Lower lobe of right lung (tissue), 2 donors: ENCODE results near the gene TMEM131L. TPM values are rescaled to one million over a fixed set of nuclear protein-coding genes. Genes with fewer than 3 reads are reported as not detected.

ENCODE experiments used
- ATAC-seq, 2 donors: fragments of 200-7000 bp; cut with Tn5 transposase; one replicate each; pipeline ENCODE4 v1.9.1; 2020 to 2022; ENCODE audit warnings: mild to moderate bottlenecking in 2 of 2, moderate library complexity in 2 of 2
- DNase-seq: peaks from one replicate; pipeline ENCODE4 v3.0.0-alpha.2; 2020
- H3K27ac ChIP-seq: fragments of 200-600 bp; one replicate; pipeline ENCODE4 v1.8.0; 2022
- H3K27me3 ChIP-seq: fragments of 200-600 bp; one replicate; pipeline ENCODE4 v1.8.0; 2022; ENCODE audit warnings: low read depth
- H3K36me3 ChIP-seq: fragments of 200-600 bp; one replicate; pipeline ENCODE4 v1.8.0; 2022; ENCODE audit warnings: mild to moderate bottlenecking
- H3K4me1 ChIP-seq: fragments of 200-600 bp; one replicate; pipeline ENCODE4 v1.8.0; 2022
- H3K4me3 ChIP-seq: fragments of 200-600 bp; one replicate; pipeline ENCODE4 v1.8.0; 2022; ENCODE audit warnings: mild to moderate bottlenecking
- H3K9me3 ChIP-seq: fragments of 200-600 bp; one replicate; pipeline ENCODE4 v1.8.0; 2022
- CTCF ChIP-seq: fragments of 200-600 bp; IDR thresholded peaks from one replicate; pipeline ENCODE4 v1.8.0; 2022; ENCODE audit warnings: antibody characterized with exemption, mild to moderate bottlenecking
- intact Hi-C: fragments of 100-400 bp; cut with DNase I; formaldehyde crosslinking; loops from one replicate; pipeline ENCODE4 v1.11.0; 2022
- total RNA-seq: library from RNA; stranded (reverse); fragmentation: NEBNext Ultra II Directional; extraction: Animal tissue kit (Norgen Biotek cat#: 25700); gene quantifications from one replicate; pipeline ENCODE4 v1.2.1, GENCODE V29; 2021
- donor health status: DM: no; HTN: yes; CAD: no; lungs with severe emphysema.

The TMEM131L gene
- total RNA-seq, 1 donor from 2014 or later: 21.7 TPM

- no peak for TF ChIP-seq CTCF
- ATAC-seq (no peak), DNase-seq (no peak)
- intact Hi-C loops: no loop called here
- H3K27ac ChIP-seq: peak overlapping the region; percentile 46
- no peaks in the 10 kb centered on the region for H3K9me3 ChIP-seq
- H3K4me1 ChIP-seq: peaks cover 52% of the 10 kb centered on the region
- no peaks in the 10 kb centered on the region for H3K27me3 ChIP-seq
- no peaks in the 10 kb centered on the region for H3K36me3 ChIP-seq
- H3K4me3 ChIP-seq: no peak overlapping the region
Measured at GRCh38 chr4:153518637-153519389, 52.7 kb downstream of the TMEM131L start.

GRCh38 chr4:153519687-153520086 is 53.5 kb downstream of the TMEM131L start:
- H3K36me3 ChIP-seq: no peaks in the 10 kb centered on the region
- no peak overlapping the region for H3K27ac ChIP-seq
- intact Hi-C loops: no loop called here
- no peak for ATAC-seq
- H3K4me3 ChIP-seq: no peak overlapping the region
- no peaks in the 10 kb centered on the region for H3K27me3 ChIP-seq
- H3K9me3 ChIP-seq: no peaks in the 10 kb centered on the region
- no peak for TF ChIP-seq CTCF
- peaks cover 53% of the 10 kb centered on the region for H3K4me1 ChIP-seq
- DNase-seq: no peak

- no peaks in the 10 kb centered on the region for H3K36me3 ChIP-seq
- H3K27ac ChIP-seq: no peak overlapping the region
- no peak for ATAC-seq
- H3K27me3 ChIP-seq: no peaks in the 10 kb centered on the region
- no peak for TF ChIP-seq CTCF
- DNase-seq: no peak
- H3K4me1 ChIP-seq: peaks cover 58% of the 10 kb centered on the region
- intact Hi-C loops: no loop called here
- H3K4me3 ChIP-seq: no peak overlapping the region
- H3K9me3 ChIP-seq: no peaks in the 10 kb centered on the region
Measured at GRCh38 chr4:153520227-153520626, 54.1 kb downstream of the TMEM131L start.

DNA sequence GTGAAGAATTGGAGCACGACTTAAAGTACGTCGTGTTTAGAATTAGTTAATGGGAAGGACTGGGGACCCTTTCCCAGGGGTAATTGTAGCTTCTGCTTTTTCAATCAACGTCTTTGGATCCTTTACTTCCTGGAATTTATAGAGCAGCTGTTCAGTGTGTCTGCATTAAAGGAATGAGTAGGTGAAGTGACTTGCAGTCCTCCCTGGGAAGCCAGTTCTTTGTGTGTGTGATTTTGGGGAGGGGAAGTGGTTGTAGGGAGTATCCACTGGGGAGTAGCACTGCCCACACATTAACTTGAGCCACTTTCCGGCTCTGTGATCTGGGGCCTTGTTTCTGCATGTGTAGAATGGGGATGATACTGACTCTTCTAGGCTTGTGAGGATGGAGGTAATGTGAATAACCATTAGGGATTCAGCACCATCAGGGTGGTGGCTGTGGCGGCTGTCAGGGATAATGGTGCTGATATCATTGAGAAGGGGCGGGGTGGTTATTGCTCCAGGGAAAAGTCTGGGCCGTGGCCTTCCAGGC is 54.7 kb downstream of the TMEM131L start:
- intact Hi-C loops: no loop called here
- DNase-seq (no peak), ATAC-seq (no peak)
- Histone ChIP-seq H3K4me1 (peaks cover 58% of the 10 kb centered on the region), H3K9me3 (no peaks in the 10 kb centered on the region), H3K36me3 (no peaks in the 10 kb centered on the region), H3K27me3 (no peaks in the 10 kb centered on the region), H3K27ac (no peak overlapping the region), H3K4me3 (no peak overlapping the region)
- TF ChIP-seq CTCF: no peak

DNA sequence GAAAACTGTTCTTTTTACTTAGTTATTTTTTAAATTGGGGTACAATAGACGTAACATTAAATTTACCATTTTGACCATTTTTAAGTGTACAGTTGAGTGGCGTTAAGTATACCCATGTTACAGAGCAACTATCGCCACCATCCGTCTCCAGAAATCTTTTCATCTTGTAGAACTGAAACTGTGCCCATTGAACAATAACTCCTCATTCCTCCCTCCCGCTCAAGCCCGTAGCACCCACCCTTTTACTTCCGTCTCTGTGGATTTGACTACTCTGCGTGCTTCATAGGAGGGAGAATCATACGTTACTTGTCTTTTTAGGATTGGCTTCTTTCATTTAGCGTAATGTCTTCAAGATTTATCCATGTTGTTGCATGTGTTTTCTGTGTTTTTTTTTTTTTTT is 55.3 kb downstream of the TMEM131L start:
- no peak overlapping the region for H3K4me3 ChIP-seq
- no peaks in the 10 kb centered on the region for H3K36me3 ChIP-seq
- no peaks in the 10 kb centered on the region for H3K9me3 ChIP-seq
- intact Hi-C loops: no loop called here
- peaks cover 58% of the 10 kb centered on the region for H3K4me1 ChIP-seq
- DNase-seq (no peak), ATAC-seq (no peak)
- H3K27ac ChIP-seq: no peak overlapping the region
- H3K27me3 ChIP-seq: no peaks in the 10 kb centered on the region
- no peak for TF ChIP-seq CTCF
